ENCODE measurements around the gene MAN1A2. TPM values are rescaled to one million over a fixed set of nuclear protein-coding genes. Genes with fewer than 3 reads are reported as not detected.

MAN1A2 gene
- total RNA-seq, 1 experiment from 2014 or later: 28.7 TPM

DNA sequence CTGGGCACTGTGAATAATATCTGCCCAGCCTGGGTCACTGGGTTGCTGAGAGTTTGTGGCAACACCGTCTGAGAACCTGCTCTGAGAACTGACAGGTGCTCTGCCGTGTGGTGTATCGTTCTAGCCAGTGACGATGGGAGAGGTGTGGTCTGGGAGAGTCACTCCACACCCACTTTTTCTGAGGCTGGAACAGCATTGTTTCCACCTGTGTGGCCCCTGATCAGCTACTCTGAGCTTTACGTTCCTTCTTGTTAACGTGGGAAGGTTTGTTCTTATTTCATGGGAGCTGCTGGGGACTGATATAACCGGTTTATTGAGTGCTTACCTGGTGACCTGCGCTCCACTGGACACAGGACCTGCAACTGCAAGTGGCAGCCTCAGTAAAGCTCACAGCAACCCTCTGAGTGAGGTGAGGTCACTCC lies 203.8 kb downstream of the MAN1A2 start:
- no TSS peak for BruUV-seq (replicated peaks)
- H3K36me3 ChIP-seq (ENCODE audit: control insufficient read depth, insufficient read depth, low read length): no peaks in the 10 kb centered on the region
- no peak for ATAC-seq
- TF ChIP-seq, protein P1, sequence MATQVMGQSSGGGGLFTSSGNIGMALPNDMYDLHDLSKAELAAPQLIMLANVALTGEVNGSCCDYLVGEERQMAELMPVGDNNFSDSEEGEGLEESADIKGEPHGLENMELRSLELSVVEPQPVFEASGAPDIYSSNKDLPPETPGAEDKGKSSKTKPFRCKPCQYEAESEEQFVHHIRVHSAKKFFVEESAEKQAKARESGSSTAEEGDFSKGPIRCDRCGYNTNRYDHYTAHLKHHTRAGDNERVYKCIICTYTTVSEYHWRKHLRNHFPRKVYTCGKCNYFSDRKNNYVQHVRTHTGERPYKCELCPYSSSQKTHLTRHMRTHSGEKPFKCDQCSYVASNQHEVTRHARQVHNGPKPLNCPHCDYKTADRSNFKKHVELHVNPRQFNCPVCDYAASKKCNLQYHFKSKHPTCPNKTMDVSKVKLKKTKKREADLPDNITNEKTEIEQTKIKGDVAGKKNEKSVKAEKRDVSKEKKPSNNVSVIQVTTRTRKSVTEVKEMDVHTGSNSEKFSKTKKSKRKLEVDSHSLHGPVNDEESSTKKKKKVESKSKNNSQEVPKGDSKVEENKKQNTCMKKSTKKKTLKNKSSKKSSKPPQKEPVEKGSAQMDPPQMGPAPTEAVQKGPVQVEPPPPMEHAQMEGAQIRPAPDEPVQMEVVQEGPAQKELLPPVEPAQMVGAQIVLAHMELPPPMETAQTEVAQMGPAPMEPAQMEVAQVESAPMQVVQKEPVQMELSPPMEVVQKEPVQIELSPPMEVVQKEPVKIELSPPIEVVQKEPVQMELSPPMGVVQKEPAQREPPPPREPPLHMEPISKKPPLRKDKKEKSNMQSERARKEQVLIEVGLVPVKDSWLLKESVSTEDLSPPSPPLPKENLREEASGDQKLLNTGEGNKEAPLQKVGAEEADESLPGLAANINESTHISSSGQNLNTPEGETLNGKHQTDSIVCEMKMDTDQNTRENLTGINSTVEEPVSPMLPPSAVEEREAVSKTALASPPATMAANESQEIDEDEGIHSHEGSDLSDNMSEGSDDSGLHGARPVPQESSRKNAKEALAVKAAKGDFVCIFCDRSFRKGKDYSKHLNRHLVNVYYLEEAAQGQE (IDR thresholded peaks at IDR 0.05; ENCODE audit: insufficient read depth in 1 of 2, low read depth in 2 of 2, low read length in 1 of 2): no peak
- TF ChIP-seq POLR2AphosphoS5 (IDR thresholded peaks at IDR 0.05; ENCODE audit: low read depth, low read length) (no peak), SIN3A (IDR thresholded peaks at IDR 0.05; ENCODE audit: borderline replicate concordance, insufficient read depth, low read depth, low read length) (no peak)
- TF ChIP-seq, protein P2, sequence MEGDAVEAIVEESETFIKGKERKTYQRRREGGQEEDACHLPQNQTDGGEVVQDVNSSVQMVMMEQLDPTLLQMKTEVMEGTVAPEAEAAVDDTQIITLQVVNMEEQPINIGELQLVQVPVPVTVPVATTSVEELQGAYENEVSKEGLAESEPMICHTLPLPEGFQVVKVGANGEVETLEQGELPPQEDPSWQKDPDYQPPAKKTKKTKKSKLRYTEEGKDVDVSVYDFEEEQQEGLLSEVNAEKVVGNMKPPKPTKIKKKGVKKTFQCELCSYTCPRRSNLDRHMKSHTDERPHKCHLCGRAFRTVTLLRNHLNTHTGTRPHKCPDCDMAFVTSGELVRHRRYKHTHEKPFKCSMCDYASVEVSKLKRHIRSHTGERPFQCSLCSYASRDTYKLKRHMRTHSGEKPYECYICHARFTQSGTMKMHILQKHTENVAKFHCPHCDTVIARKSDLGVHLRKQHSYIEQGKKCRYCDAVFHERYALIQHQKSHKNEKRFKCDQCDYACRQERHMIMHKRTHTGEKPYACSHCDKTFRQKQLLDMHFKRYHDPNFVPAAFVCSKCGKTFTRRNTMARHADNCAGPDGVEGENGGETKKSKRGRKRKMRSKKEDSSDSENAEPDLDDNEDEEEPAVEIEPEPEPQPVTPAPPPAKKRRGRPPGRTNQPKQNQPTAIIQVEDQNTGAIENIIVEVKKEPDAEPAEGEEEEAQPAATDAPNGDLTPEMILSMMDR (IDR thresholded peaks at IDR 0.05): no peak
- no peaks in the 10 kb centered on the region for H3K27me3 ChIP-seq (ENCODE audit: control insufficient read depth, insufficient read depth, low read length)
- ChIA-PET POLR2A (no interaction called here), CTCF (no interaction called here)
- H3K27ac ChIP-seq (ENCODE audit: low read length): no peak overlapping the region
- H3K4me1 ChIP-seq (ENCODE audit: control insufficient read depth, insufficient read depth, low read length): no peaks in the 10 kb centered on the region
- H3K4me3 ChIP-seq (ENCODE audit: low read depth in 2 of 2, low read length in 2 of 2): no peak overlapping the region
- intact Hi-C loops (cut with micrococcal nuclease; ENCODE audit: unreplicated experiment): no loop called here
- H3K9me3 ChIP-seq (ENCODE audit: control insufficient read depth, insufficient read depth, low read depth, low read length): no peaks in the 10 kb centered on the region
- in situ Hi-C loops (cut with HindIII; ENCODE audit: low pct_unique_long_range_greater_than_20kb, low sequenced_read_pairs): no loop called here
- DNase-seq (ENCODE audit: low read depth, low spot score): no peak

DNA sequence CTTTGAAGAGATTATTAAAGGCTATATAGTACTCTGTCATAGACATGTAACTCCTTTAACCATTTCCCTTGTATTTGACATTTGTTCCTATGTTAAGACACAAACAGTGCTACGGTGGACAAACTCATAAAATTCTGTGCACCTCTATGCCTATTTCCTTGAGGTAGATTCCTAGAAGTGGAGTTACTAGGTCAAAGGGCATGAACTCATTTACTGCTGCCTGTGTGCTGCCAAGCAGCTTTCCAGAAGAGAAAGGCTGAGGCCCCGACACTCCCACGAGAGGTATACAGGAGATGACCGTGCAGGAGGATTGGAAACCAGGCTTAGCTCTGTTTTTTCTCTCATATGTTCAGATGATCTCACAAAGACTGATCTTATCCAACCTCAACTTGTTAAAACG lies 204.2 kb downstream of the MAN1A2 start:
- BruUV-seq (replicated peaks): no TSS peak
- ATAC-seq: no peak
- no peaks in the 10 kb centered on the region for H3K27me3 ChIP-seq (ENCODE audit: control insufficient read depth, insufficient read depth, low read length)
- H3K4me1 ChIP-seq (ENCODE audit: control insufficient read depth, insufficient read depth, low read length): no peaks in the 10 kb centered on the region
- no peaks in the 10 kb centered on the region for H3K36me3 ChIP-seq (ENCODE audit: control insufficient read depth, insufficient read depth, low read length)
- in situ Hi-C loops (cut with HindIII; ENCODE audit: low pct_unique_long_range_greater_than_20kb, low sequenced_read_pairs) (no loop called here), intact Hi-C loops (cut with micrococcal nuclease; ENCODE audit: unreplicated experiment) (no loop called here)
- TF ChIP-seq, protein P1 (IDR thresholded peaks at IDR 0.05; ENCODE audit: insufficient read depth in 1 of 2, low read depth in 2 of 2, low read length in 1 of 2): no peak
- TF ChIP-seq POLR2AphosphoS5 (IDR thresholded peaks at IDR 0.05; ENCODE audit: low read depth, low read length): no peak
- no peak overlapping the region for H3K4me3 ChIP-seq (ENCODE audit: low read depth in 2 of 2, low read length in 2 of 2)
- H3K27ac ChIP-seq (ENCODE audit: low read length): no peak overlapping the region
- no peaks in the 10 kb centered on the region for H3K9me3 ChIP-seq (ENCODE audit: control insufficient read depth, insufficient read depth, low read depth, low read length)
- POLR2A ChIA-PET: no interaction called here
- no peak for DNase-seq (ENCODE audit: low read depth, low spot score)
- CTCF ChIA-PET: no interaction called here

Data from Panc1 (cell line).